ENCODE measurements around the gene S100B. TPM values are rescaled to one million over a fixed set of nuclear protein-coding genes. Genes with fewer than 3 reads are reported as not detected.

Gene S100B
- total and polyA plus RNA-seq, 9 of the 15 experiments (the other 6 are each of a cell fraction or from before 2014, with no cell fraction given) = not detected

DNA sequence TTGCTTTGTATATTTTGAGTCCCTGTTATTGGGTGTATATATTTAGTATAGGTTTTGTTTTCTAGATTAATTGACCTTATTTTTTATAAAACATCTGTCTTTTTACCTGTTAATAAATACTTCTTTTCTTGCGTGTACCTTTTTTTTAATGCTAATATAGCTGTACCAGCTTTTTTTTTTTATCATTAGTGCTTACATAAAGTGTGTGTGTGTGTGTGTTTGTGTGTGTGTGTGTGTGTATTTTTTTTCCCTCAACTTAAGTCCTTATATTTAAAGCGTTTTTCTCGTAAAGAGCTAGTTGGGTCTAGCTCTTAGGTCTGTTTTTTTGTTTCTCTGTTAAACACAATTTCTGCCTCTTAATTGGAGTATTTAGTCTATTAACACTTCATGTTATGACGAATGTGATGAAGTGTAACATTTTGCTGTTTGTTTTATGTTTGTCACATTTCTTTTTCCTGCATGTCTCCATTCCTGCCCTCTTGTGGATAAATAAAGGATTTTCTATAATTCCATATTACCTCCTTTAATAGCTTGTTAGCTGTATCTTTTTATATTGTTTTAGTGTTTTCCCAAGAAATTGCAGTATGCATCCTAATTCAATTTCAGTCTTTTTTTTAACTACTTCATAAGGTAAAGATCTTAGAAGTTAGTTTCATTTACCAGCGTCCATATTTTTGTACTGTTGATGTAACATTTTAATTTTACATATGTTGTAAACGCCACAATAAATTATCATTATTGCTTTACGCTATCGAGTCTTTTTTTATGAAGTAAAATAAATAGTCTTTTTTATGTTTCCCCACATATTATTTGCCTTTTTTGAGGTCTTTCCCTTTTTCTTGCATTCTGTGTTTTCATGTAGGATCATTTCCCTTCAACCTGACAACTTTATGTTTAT is 34.9 kb upstream of the S100B start (continued):
- TF ChIP-seq, protein P1, sequence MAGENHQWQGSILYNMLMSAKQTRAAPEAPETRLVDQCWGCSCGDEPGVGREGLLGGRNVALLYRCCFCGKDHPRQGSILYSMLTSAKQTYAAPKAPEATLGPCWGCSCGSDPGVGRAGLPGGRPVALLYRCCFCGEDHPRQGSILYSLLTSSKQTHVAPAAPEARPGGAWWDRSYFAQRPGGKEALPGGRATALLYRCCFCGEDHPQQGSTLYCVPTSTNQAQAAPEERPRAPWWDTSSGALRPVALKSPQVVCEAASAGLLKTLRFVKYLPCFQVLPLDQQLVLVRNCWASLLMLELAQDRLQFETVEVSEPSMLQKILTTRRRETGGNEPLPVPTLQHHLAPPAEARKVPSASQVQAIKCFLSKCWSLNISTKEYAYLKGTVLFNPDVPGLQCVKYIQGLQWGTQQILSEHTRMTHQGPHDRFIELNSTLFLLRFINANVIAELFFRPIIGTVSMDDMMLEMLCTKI (IDR thresholded peaks at IDR 0.05; ENCODE audit: partially characterized antibody) = no peak
- TF ChIP-seq PURB (CRISPR knock-in tag; IDR thresholded peaks at IDR 0.05; ENCODE audit: low read depth) (no peak), ARID2 (IDR thresholded peaks at IDR 0.05) (no peak), ZNF436 (CRISPR knock-in tag; IDR thresholded peaks at IDR 0.05) (no peak), U2AF1 (optimal IDR thresholded peaks at IDR 0.05; ENCODE audit: low read depth, low read length) (no peak), NFIC (IDR thresholded peaks at IDR 0.05) (no peak), CHD2 (IDR thresholded peaks at IDR 0.05; ENCODE audit: low read depth, low read length) (no peak), ZNF551 (CRISPR knock-in tag; IDR thresholded peaks at IDR 0.05) (no peak), LEF1 (IDR thresholded peaks at IDR 0.05) (peak; percentile 29; the same call in 1 of the 2 replicates), XRCC3 (IDR thresholded peaks at IDR 0.05) (no peak), TAL1 (IDR thresholded peaks at IDR 0.05) (no peak), CAMTA2 (CRISPR knock-in tag; conservative IDR thresholded peaks at IDR 0.05) (no peak)
- TF ChIP-seq, protein P2, sequence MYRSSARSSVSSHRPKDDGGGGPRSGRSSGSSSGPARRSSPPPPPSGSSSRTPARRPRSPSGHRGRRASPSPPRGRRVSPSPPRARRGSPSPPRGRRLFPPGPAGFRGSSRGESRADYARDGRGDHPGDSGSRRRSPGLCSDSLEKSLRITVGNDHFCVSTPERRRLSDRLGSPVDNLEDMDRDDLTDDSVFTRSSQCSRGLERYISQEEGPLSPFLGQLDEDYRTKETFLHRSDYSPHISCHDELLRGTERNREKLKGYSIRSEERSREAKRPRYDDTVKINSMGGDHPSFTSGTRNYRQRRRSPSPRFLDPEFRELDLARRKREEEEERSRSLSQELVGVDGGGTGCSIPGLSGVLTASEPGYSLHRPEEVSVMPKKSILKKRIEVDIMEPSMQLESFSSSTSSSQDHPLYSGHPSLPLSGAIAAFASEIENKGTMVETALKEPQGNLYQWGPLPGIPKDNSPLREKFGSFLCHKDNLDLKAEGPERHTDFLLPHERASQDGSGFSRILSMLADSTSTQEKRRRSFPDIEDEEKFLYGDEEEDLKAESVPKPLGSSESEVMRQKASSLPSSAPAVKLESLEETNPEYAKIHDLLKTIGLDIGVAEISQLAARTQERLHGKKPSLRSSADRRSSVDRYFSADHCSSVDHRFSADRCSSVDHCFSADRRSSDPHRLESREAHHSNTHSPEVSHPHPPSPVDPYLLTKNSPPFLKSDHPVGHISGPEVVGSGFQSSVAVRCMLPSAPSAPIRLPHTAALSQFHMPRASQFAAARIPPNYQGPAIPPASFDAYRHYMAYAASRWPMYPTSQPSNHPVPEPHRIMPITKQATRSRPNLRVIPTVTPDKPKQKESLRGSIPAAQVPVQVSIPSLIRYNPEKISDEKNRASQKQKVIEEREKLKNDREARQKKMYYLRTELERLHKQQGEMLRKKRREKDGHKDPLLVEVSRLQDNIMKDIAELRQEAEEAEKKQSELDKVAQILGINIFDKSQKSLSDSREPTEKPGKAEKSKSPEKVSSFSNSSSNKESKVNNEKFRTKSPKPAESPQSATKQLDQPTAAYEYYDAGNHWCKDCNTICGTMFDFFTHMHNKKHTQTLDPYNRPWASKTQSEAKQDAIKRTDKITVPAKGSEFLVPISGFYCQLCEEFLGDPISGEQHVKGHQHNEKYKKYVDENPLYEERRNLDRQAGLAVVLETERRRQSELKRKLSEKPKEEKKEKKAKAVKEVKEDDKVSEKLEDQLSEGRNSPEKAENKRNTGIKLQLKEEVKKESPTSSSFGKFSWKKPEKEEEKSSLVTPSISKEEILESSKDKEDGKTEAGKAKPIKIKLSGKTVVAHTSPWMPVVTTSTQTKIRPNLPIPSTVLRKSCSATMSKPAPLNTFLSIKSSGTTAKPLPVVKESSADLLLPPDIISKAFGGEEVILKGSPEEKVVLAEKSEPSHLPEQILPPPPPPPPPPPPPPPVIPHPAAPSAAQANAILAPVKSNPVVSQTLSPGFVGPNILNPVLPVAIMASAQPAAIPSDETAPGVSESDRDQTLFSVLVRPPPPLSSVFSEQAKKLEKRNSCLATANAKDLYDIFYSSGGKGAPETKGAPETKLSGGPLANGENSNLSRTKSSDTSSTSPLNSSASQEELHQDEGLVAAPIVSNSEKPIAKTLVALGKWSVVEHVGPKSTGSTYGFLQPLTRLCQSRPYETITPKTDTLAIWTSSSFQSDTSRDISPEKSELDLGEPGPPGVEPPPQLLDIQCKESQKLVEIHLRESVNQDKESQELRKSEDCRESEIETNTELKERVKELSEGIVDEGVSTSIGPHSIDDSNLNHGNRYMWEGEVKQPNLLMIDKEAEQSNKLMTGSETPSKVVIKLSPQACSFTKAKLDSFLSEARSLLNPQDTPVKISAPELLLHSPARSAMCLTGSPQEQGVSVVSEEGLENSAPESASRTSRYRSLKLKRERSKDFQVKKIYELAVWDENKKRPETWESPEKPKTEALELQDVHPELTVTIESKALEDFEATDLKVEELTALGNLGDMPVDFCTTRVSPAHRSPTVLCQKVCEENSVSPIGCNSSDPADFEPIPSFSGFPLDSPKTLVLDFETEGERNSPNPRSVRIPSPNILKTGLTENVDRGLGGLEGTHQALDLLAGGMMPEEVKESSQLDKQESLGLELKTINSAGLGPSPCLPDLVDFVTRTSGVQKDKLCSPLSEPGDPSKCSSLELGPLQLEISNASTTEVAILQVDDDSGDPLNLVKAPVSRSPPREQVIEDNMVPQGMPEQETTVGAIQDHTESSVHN (IDR thresholded peaks at IDR 0.05; ENCODE audit: borderline replicate concordance in 1 of 2, low read depth in 1 of 2) = peak in 1 of 2 experiments; percentile 22; a peak in 1 of 4 replicates
- TF ChIP-seq, protein P3, sequence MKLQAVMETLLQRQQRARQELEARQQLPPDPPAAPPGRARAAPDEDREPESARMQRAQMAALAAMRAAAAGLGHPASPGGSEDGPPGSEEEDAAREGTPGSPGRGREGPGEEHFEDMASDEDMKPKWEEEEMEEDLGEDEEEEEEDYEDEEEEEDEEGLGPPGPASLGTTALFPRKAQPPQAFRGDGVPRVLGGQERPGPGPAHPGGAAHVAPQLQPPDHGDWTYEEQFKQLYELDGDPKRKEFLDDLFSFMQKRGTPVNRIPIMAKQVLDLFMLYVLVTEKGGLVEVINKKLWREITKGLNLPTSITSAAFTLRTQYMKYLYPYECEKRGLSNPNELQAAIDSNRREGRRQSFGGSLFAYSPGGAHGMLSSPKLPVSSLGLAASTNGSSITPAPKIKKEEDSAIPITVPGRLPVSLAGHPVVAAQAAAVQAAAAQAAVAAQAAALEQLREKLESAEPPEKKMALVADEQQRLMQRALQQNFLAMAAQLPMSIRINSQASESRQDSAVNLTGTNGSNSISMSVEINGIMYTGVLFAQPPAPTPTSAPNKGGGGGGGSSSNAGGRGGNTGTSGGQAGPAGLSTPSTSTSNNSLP (IDR thresholded peaks at IDR 0.05; ENCODE audit: borderline replicate concordance, low read depth, low read length) = 0 out of 2 replicates have a peak, but pooled peaks have one; percentile 58

All from K562 (cell line).